Endothelial cell of umbilical vein (primary cell): Measurements from ENCODE around the gene MYO6.

Source experiments
- EZH2 ChIP-seq: IDR thresholded peaks from 2 replicates; pipeline ENCODE4 v1.6.1; 2012; ENCODE audit warnings: borderline replicate concordance, low read depth, mild to moderate bottlenecking, moderate library complexity, low read length, inconsistent platforms; ENCODE audit not compliant: severe bottlenecking
- GATA2 ChIP-seq: IDR thresholded peaks from 2 replicates; pipeline ENCODE4 v1.7.0; 2011; ENCODE audit warnings: low read depth, mild to moderate bottlenecking, moderate library complexity, mixed read lengths, low read length; ENCODE audit not compliant: insufficient read length, insufficient read depth
- JUN ChIP-seq: IDR thresholded peaks from 2 replicates; pipeline ENCODE4 v1.6.1; 2011; ENCODE audit warnings: borderline replicate concordance, low read depth; ENCODE audit not compliant: insufficient read length, insufficient read depth
- MYC ChIP-seq: IDR thresholded peaks from one replicate; pipeline ENCODE4 v1.6.1; 2011; ENCODE audit warnings: mild to moderate bottlenecking, low read depth, low read length
- POLR2A ChIP-seq: IDR thresholded peaks from 2 replicates; pipeline ENCODE4 v1.6.1; 2012; ENCODE audit warnings: low read depth, mild to moderate bottlenecking, control low read depth, low read length
- POLR2AphosphoS5 ChIP-seq: IDR thresholded peaks from 2 replicates; pipeline ENCODE4 v1.6.1; 2012; ENCODE audit warnings: low read depth, mild to moderate bottlenecking, control low read depth, low read length, moderate library complexity; ENCODE audit not compliant: insufficient read depth

DNA sequence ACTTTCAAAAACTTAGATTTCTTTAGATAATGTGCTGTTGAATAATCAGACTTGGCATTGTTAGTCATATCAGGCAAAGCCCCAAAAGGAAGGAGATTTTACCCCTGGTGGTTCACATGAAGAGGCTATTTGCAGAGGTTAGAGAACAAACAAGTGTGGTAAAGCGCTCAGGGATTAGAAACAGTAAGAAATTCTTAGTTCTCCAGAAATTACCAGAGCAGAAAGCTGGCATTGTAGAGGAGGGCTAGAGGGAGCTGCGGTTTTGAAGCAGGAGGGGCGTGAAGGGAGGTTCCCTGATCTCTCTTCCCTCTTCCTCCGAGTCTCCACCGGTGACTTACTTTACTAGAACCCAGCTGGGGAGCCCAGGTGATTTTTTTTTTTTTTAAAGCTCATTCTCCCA lies 10.2 kb downstream of the MYO6 start:
- no peak for TF ChIP-seq GATA2
- TF ChIP-seq MYC, result no peak
- TF ChIP-seq EZH2, result no peak
- no peak for TF ChIP-seq POLR2A
- no peak for TF ChIP-seq POLR2AphosphoS5
- no peak for TF ChIP-seq JUN
